NCI-H510A (cell line): ENCODE data around the gene SELENOF.
A peak's percentile ranks its signal among the peaks of the same experiment; 100 is the strongest.
"Not testable (repeated sequence)": the region's sequence is repeated elsewhere in the genome, so short reads cannot be mapped to it uniquely, and the experiment has no call there.

Source experiments
- DNase-seq: peaks from one replicate; lab custom pipeline; 2025; lab: John Stamatoyannopoulos, UW

The SELENOF gene

GRCh38 chr1:86858524-86859261 lies 55.2 kb downstream of the SELENOF start:
- DNase-seq = no peak

GRCh38 chr1:86856196-86856595 lies 57.7 kb downstream of the SELENOF start:
- no peak for DNase-seq

- DNase-seq = no peak
These were observed 59.6 kb downstream of the SELENOF start for GRCh38 chr1:86854352-86854751.

- no peak for DNase-seq
These were observed 61.0 kb downstream of the SELENOF start for GRCh38 chr1:86852782-86853408.

GRCh38 chr1:86852289-86852688 lies 61.6 kb downstream of the SELENOF start:
- no peak for DNase-seq

GRCh38 chr1:86849756-86850155 lies 64.2 kb downstream of the SELENOF start:
- no peak for DNase-seq

GRCh38 chr1:86848654-86849053 lies 65.3 kb downstream of the SELENOF start:
- no peak for DNase-seq

- DNase-seq = no peak
These were observed 67.7 kb downstream of the SELENOF start for GRCh38 chr1:86846164-86846647.

GRCh38 chr1:86845514-86845913 lies 68.4 kb downstream of the SELENOF start:
- DNase-seq = no peak

- no peak for DNase-seq
These were observed 72.8 kb downstream of the SELENOF start for GRCh38 chr1:86841116-86841515.

GRCh38 chr1:86833461-86834215 lies 80.3 kb downstream of the SELENOF start:
- peak; percentile 88 for DNase-seq

- no peak for DNase-seq
These were observed 81.5 kb downstream of the SELENOF start for GRCh38 chr1:86832433-86832832.

- no peak for DNase-seq
These were observed 84.6 kb downstream of the SELENOF start for GRCh38 chr1:86829321-86829720.

GRCh38 chr1:86828024-86828423 lies 85.9 kb downstream of the SELENOF start:
- DNase-seq = no peak

GRCh38 chr1:86826856-86827255 lies 87.1 kb downstream of the SELENOF start:
- DNase-seq = no peak

- DNase-seq = no peak
These were observed 88.6 kb downstream of the SELENOF start for GRCh38 chr1:86825319-86825718.

GRCh38 chr1:86823821-86824500 lies 90.0 kb downstream of the SELENOF start:
- peak; percentile 15 for DNase-seq

GRCh38 chr1:86823386-86823785 lies 90.5 kb downstream of the SELENOF start:
- DNase-seq = no peak

GRCh38 chr1:86822459-86822858 lies 91.5 kb downstream of the SELENOF start:
- no peak for DNase-seq

- no peak for DNase-seq
These were observed 92.0 kb downstream of the SELENOF start for GRCh38 chr1:86821956-86822355.

GRCh38 chr1:86819970-86820369 lies 94.0 kb downstream of the SELENOF start:
- not testable (repeated sequence) for DNase-seq

- peak; percentile 23 for DNase-seq
These were observed 96.6 kb downstream of the SELENOF start for GRCh38 chr1:86817246-86817826.
